Mesangial cell (primary cell): Measurements from ENCODE around the gene NT5DC1. TPM values are rescaled to one million over a fixed set of nuclear protein-coding genes. Genes with fewer than 3 reads are reported as not detected.

Experiments used
- total RNA-seq: library from RNA; depleted of rRNA; stranded (reverse); fragments of >200 nt; gene quantifications from 2 replicates; pipeline ENCODE4 v1.2.3, GENCODE V29; 2015

Gene NT5DC1
- total RNA-seq, result 5.5 and 6.1 TPM in 2 replicates

DNA sequence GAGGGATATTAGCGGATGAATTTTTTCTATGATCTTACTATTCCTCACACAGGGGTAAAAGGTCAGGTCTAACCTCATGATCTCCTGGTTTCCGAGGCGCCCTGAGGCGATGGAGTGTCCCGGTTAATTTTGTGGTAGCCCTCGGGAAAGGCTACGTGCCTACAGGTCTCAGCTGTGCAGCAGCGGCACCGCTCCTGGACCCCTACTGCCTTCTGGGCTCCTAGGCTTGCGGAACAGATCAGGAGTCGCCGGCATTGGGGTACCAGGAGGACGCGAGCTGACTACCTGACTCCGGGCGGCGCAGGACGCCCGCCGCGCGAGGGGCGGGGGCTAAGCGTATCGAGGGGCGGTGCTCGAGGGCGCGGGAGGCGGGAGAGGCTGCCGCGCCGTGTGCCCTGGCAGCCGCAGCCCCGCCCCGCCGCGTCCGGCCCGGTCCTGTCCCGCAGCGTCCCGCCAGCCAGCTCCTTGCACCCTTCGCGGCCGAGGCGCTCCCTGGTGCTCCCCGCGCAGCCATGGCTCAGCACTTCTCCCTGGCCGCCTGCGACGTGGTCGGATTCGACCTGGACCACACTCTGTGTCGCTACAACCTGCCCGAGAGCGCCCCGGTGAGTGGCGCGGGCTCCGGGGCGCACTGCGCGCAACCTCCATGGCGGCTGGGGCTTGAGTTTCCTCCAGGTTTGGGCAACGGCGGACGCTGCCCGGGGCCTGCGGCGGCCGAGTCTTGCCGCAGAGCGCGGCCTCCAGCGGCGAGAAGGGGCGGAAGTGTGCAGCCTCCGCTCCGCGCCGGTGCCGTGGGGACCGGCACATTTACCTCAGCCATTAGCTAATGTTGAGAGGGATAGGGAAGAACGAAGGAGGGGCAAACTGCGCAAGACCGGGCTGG is at the start of gene NT5DC1:
Gene NT5DC1 (plus strand): TSS at position 435 of the 883 bp plus-strand sequence. CDS start 78 bp downstream, at position 513.

DNA sequence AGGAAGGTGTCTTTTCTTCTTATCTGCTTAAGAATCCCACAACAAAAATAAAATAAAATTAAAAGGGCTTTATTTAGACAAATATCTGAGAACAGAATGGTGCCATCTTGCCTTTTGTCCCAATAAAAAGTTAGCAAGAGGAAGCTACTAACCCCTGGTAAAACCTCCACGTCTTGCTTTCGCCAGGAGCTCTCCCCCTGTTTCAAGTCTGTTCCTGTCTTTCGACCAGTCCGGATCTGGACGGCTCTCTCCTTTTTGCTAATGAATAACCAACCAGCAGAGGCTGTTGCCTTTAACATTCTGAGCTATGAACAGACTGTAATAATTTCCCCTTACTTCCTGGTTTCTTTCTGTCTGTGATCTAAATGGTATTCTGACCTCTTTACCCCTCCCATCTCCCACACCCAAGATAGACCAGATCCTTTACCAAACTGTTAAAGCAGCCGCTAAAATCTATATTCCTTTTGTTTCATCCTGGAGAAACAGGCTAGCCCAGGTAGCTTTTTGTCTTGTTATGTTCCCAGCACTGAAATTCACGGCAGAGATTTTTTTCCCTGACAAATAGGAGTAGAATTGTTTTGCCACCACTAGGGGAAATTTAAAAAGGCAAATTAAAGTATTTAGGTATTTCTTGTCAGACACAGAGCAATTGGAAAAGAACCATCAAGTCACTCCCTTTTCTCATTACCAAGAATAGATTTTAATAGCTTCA is 39.9 kb upstream of the NT5DC1 start, which contains the start of gene FRK:
Gene FRK (minus strand): TSS at position 320 of the 712 bp plus-strand sequence. CDS start 580 bp downstream, outside the sequence.

DNA sequence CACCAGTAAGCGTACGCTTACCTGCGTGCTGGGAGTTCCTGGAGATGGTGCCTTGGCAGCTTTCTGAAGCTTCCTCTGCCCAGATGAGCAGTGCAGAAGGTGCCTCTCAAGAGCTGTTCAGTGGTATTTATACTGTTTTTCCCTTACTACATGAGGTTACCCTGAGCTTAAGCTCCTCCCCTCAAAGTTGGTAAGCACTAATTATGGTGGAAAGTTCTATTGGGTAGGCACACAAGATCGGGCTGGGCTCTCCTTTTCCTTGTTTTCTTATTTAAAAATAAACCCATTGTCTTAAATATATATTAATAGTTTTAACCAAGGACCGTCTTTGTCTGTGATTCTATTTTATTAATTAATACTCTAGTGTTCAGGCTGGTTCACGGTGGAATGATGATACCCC is 25.4 kb downstream of the NT5DC1 start, which contains the start of gene COL10A1:
Gene COL10A1 (minus strand): TSS at position 101 of the 400 bp plus-strand sequence. CDS start 640 bp downstream, outside the sequence.

DNA sequence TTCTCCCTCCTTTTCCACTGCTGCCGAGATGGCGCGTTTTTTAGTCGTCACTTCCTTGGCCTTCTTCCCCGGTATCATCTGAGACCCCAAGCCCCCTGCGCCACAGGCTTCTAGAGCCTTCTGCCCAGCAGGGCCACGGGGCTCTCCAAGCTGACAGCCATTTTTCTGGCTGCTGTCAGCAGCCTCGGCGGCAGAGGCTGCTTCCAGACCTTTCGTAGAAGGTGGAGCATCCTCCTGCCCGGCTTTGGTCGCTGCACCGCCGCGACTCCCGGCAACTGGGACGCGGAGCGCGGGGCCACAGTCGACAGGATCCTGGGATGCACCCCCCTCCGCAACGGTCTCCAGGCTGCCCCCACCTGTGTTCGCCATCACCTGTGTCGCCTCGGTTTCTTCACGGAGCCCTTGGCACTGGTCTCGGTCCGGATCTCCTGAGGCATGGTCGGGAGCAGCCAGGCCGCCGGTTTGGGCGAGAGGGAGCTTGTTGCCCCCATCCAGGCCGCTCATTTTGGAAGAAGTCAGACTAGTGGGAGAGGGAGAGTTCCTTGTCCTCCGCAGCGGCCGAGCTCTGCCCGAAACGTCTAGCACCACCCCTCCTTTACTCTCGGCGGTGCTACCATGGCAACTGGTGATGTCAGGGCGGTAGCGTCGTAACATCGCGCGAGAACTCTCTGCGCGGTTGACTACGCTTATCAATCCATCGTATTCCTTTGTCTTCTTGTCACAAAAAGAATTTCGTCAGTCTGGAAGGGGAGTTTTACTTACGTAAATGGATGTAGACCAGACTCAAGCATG is 153.0 kb downstream of the NT5DC1 start, which contains the start of gene TSPYL4:
Gene TSPYL4 (minus strand): TSS at position 571 of the 792 bp plus-strand sequence. CDS start 67 bp downstream, at position 504.

DNA sequence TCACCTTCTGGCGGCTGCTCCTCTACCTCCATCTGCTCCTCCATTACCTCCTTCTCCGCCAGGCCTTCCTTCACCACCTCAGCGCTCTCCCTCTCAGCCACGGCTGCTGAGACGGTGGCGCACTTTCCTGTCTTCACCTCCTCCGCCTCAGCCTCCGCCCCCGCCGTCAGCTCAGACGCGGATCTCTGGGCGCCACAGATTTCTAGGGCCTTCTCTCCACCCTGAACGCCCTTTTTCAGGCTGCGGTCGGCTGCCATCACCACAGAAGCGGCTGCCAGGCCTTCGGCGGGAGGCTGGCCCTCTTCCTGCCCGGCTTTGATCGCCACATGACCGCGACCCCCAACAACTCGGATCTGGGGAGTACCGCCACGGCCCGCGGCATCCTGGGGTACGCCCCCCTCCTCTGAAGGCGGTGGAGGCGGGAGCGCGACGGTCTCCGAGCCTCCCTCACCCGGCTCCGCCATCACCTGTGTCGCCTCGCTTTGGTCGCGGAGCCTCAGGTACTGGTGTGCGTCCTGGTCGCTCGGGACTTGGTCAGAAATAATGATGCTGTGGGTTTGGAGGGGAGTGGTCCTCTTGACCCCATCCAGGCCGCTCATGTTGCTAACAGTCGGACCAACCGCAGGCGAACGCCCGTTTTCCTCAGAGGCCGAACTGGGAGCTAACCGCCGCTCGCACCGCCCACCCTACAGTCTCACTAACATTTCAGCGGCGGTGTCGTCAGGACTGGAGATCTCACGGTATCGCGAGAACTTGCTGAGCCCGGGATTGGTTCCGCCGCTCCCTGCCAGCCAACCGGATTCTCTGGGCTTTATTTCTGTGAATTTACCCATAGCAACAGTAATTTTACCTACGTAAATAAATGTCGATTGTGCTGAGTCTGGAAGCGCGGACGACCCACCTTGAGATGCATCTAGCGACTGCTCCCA is 178.8 kb downstream of the NT5DC1 start, which contains the start of gene TSPYL1:
Gene TSPYL1 (minus strand): TSS at position 699 of the 929 bp plus-strand sequence. CDS start 100 bp downstream, at position 599.

Other genes starting within 250 kb of the NT5DC1 start
- 1.6 and 3.0 TPM in 2 replicates for gene FRK, start 40.0 kb upstream of the NT5DC1 start, total RNA-seq
- gene COL10A1, start 25.3 kb downstream of the NT5DC1 start, total RNA-seq, result not detected in 2 replicates
- gene TSPYL4, start 153.2 kb downstream of the NT5DC1 start, total RNA-seq, result 9.3 and 13.3 TPM in 2 replicates
- gene TSPYL1, start 179.1 kb downstream of the NT5DC1 start, total RNA-seq, result 56.0 and 56.2 TPM in 2 replicates